ENCODE measurements around the gene DHPS. TPM values are rescaled to one million over a fixed set of nuclear protein-coding genes. Genes with fewer than 3 reads are reported as not detected.

Gene DHPS
- total RNA-seq, 1 experiment from 2014 or later: 150 TPM

- Histone ChIP-seq H3K4me2 (ENCODE audit: low read length) (peak overlapping the region; percentile 93), H3K9ac (ENCODE audit: low read length) (peak overlapping the region; percentile 91), H3K27ac (ENCODE audit: low read length) (peak overlapping the region; percentile 71), H3K9me2 (replicated peaks; ENCODE audit: low read length) (no peaks in the 10 kb centered on the region), H3K79me2 (ENCODE audit: low read length) (peaks cover 57% of the 10 kb centered on the region), H3K36me3 (ENCODE audit: low read depth, low read length) (peaks cover 16% of the 10 kb centered on the region), H2AFZ (ENCODE audit: low read length) (peak overlapping the region; percentile 89), H3K4me1 (ENCODE audit: insufficient read depth, low read length) (peaks cover 32% of the 10 kb centered on the region), H3F3A (ENCODE audit: low read length, unreplicated experiment) (no peaks in the 10 kb centered on the region), H4K20me1 (ENCODE audit: low read length) (no peaks in the 10 kb centered on the region), H3K27me3 (ENCODE audit: low read length) (no peaks in the 10 kb centered on the region), H3K9me3 (ENCODE audit: low read length) (no peaks in the 10 kb centered on the region), H3K4me3 (ENCODE audit: low read length) (peak overlapping the region; percentile 88)
- TF ChIP-seq EZH2 (IDR thresholded peaks at IDR 0.05; ENCODE audit: low read length, unreplicated experiment): no peak
- TF ChIP-seq EZH2phosphoT487 (IDR thresholded peaks at IDR 0.05; ENCODE audit: borderline replicate concordance, low read length): no peak
- BruUV-seq (replicated peaks): TSS peak; percentile 67
- intact Hi-C loops (cut with micrococcal nuclease): no loop called here
- DNase-seq (peak; percentile 86), ATAC-seq (peak; percentile 42)
- POLR2A ChIA-PET (ENCODE audit: unreplicated experiment): interaction anchor here (0.7 kb wide), 1 partner anchor 11 kb away, joined by 6 read pairs; no protein-coding TSS in a partner anchor
- CTCF ChIA-PET: interaction anchor here (1.2 kb wide), 1 partner anchor 178 kb away, joined by 5 read pairs; no protein-coding TSS in a partner anchor
Observed at GRCh38 chr19:12669270-12670158, 12.2 kb downstream of the DHPS start.

GRCh38 chr19:12668932-12669269, 12.8 kb downstream of the DHPS start:
- DNase-seq (peak; percentile 50), ATAC-seq (peak; percentile 14)
- Histone ChIP-seq H3K4me2 (ENCODE audit: low read length) (peak overlapping the region; percentile 93), H4K20me1 (ENCODE audit: low read length) (no peaks in the 10 kb centered on the region), H3K9ac (ENCODE audit: low read length) (peak overlapping the region; percentile 91), H3F3A (ENCODE audit: low read length, unreplicated experiment) (no peaks in the 10 kb centered on the region), H3K4me3 (ENCODE audit: low read length) (peak overlapping the region; percentile 88), H3K27me3 (ENCODE audit: low read length) (no peaks in the 10 kb centered on the region), H3K9me2 (replicated peaks; ENCODE audit: low read length) (no peaks in the 10 kb centered on the region), H3K9me3 (ENCODE audit: low read length) (no peaks in the 10 kb centered on the region), H3K79me2 (ENCODE audit: low read length) (peaks cover 52% of the 10 kb centered on the region), H2AFZ (ENCODE audit: low read length) (peak overlapping the region; percentile 89), H3K27ac (ENCODE audit: low read length) (peak overlapping the region; percentile 71), H3K36me3 (ENCODE audit: low read depth, low read length) (peaks cover 13% of the 10 kb centered on the region; the same call in 1 of the 2 replicates), H3K4me1 (ENCODE audit: insufficient read depth, low read length) (peaks cover 32% of the 10 kb centered on the region)
- ChIA-PET POLR2A (ENCODE audit: unreplicated experiment) (interaction anchor here (0.7 kb wide), 1 partner anchor 12 kb away, joined by 6 read pairs; no protein-coding TSS in a partner anchor), CTCF (interaction anchor here (1.2 kb wide), 1 partner anchor 179 kb away, joined by 5 read pairs; no protein-coding TSS in a partner anchor)
- intact Hi-C loops (cut with micrococcal nuclease): no loop called here
- TSS peak; percentile 72 for BruUV-seq (replicated peaks)
- TF ChIP-seq EZH2 (IDR thresholded peaks at IDR 0.05; ENCODE audit: low read length, unreplicated experiment): no peak
- TF ChIP-seq EZH2phosphoT487 (IDR thresholded peaks at IDR 0.05; ENCODE audit: borderline replicate concordance, low read length): no peak

- peaks cover 12% of the 10 kb centered on the region; the same call in 1 of the 2 replicates for H3K36me3 ChIP-seq (ENCODE audit: low read depth, low read length)
- no peaks in the 10 kb centered on the region for H3K9me2 ChIP-seq (replicated peaks; ENCODE audit: low read length)
- H4K20me1 ChIP-seq (ENCODE audit: low read length): no peaks in the 10 kb centered on the region
- ChIA-PET POLR2A (ENCODE audit: unreplicated experiment) (interaction anchor here (0.7 kb wide), 1 partner anchor 13 kb away, joined by 6 read pairs; no protein-coding TSS in a partner anchor), CTCF (no interaction called here)
- H3K4me3 ChIP-seq (ENCODE audit: low read length): peak overlapping the region; percentile 88
- no peak overlapping the region for H2AFZ ChIP-seq (ENCODE audit: low read length)
- peak overlapping the region; percentile 91 for H3K9ac ChIP-seq (ENCODE audit: low read length)
- no TSS peak for BruUV-seq (replicated peaks)
- H3K4me1 ChIP-seq (ENCODE audit: insufficient read depth, low read length): peaks cover 32% of the 10 kb centered on the region
- H3K27me3 ChIP-seq (ENCODE audit: low read length): no peaks in the 10 kb centered on the region
- H3K4me2 ChIP-seq (ENCODE audit: low read length): peak overlapping the region; percentile 93
- intact Hi-C loops (cut with micrococcal nuclease): no loop called here
- H3K27ac ChIP-seq (ENCODE audit: low read length): no peak overlapping the region
- ATAC-seq: no peak
- TF ChIP-seq EZH2phosphoT487 (IDR thresholded peaks at IDR 0.05; ENCODE audit: borderline replicate concordance, low read length) (no peak), EZH2 (IDR thresholded peaks at IDR 0.05; ENCODE audit: low read length, unreplicated experiment) (no peak)
- TF ChIP-seq, protein P1, sequence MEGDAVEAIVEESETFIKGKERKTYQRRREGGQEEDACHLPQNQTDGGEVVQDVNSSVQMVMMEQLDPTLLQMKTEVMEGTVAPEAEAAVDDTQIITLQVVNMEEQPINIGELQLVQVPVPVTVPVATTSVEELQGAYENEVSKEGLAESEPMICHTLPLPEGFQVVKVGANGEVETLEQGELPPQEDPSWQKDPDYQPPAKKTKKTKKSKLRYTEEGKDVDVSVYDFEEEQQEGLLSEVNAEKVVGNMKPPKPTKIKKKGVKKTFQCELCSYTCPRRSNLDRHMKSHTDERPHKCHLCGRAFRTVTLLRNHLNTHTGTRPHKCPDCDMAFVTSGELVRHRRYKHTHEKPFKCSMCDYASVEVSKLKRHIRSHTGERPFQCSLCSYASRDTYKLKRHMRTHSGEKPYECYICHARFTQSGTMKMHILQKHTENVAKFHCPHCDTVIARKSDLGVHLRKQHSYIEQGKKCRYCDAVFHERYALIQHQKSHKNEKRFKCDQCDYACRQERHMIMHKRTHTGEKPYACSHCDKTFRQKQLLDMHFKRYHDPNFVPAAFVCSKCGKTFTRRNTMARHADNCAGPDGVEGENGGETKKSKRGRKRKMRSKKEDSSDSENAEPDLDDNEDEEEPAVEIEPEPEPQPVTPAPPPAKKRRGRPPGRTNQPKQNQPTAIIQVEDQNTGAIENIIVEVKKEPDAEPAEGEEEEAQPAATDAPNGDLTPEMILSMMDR (conservative IDR thresholded peaks at IDR 0.05; ENCODE audit: low read depth, low read length): no peak
- H3F3A ChIP-seq (ENCODE audit: low read length, unreplicated experiment): no peaks in the 10 kb centered on the region
- no peak for DNase-seq
- no peaks in the 10 kb centered on the region for H3K9me3 ChIP-seq (ENCODE audit: low read length)
- peaks cover 52% of the 10 kb centered on the region for H3K79me2 ChIP-seq (ENCODE audit: low read length)
Observed at GRCh38 chr19:12668346-12668745, 13.3 kb downstream of the DHPS start.
